GM21390 (cell line): ENCODE data around the gene PLXNA2.

Source experiments
- ATAC-seq: cut with Tn5 transposase; IDR thresholded peaks from one replicate; pipeline ENCODE4 v1.9.1; 2021; ENCODE audit not compliant: unreplicated experiment

The PLXNA2 gene

GRCh38 chr1:208242941-208243526, 1.1 kb downstream of the PLXNA2 start:
- ATAC-seq: no peak

- no peak for ATAC-seq
Measured at GRCh38 chr1:208242146-208242545, 2.0 kb downstream of the PLXNA2 start.

- no peak for ATAC-seq
Measured at GRCh38 chr1:208241512-208241911, 2.7 kb downstream of the PLXNA2 start.

- no peak for ATAC-seq
Measured at GRCh38 chr1:208240662-208241355, 3.4 kb downstream of the PLXNA2 start.

- ATAC-seq: no peak
Measured at GRCh38 chr1:208239473-208240381, 4.5 kb downstream of the PLXNA2 start.

- no peak for ATAC-seq
Measured at GRCh38 chr1:208238710-208239472, 5.3 kb downstream of the PLXNA2 start.

- no peak for ATAC-seq
Measured at GRCh38 chr1:208237241-208237640, 6.9 kb downstream of the PLXNA2 start.

- no peak for ATAC-seq
Measured at GRCh38 chr1:208235982-208236761, 8.0 kb downstream of the PLXNA2 start.

GRCh38 chr1:208235356-208235981, 8.7 kb downstream of the PLXNA2 start:
- ATAC-seq: no peak

GRCh38 chr1:208234721-208235120, 9.5 kb downstream of the PLXNA2 start:
- ATAC-seq: no peak

- ATAC-seq: no peak
Measured at GRCh38 chr1:208233978-208234377, 10.2 kb downstream of the PLXNA2 start.

GRCh38 chr1:208233546-208233945, 10.6 kb downstream of the PLXNA2 start:
- ATAC-seq: no peak

GRCh38 chr1:208232662-208233038, 11.5 kb downstream of the PLXNA2 start:
- ATAC-seq: no peak

- ATAC-seq: no peak
Measured at GRCh38 chr1:208231881-208232661, 12.1 kb downstream of the PLXNA2 start.

GRCh38 chr1:208230668-208231529, 13.3 kb downstream of the PLXNA2 start:
- no peak for ATAC-seq

GRCh38 chr1:208228550-208228949, 15.6 kb downstream of the PLXNA2 start:
- ATAC-seq: no peak

GRCh38 chr1:208228026-208228425, 16.2 kb downstream of the PLXNA2 start:
- no peak for ATAC-seq

- no peak for ATAC-seq
Measured at GRCh38 chr1:208227366-208227765, 16.8 kb downstream of the PLXNA2 start.
